ENCODE measurements around the gene ZACN.

ZACN gene

DNA sequence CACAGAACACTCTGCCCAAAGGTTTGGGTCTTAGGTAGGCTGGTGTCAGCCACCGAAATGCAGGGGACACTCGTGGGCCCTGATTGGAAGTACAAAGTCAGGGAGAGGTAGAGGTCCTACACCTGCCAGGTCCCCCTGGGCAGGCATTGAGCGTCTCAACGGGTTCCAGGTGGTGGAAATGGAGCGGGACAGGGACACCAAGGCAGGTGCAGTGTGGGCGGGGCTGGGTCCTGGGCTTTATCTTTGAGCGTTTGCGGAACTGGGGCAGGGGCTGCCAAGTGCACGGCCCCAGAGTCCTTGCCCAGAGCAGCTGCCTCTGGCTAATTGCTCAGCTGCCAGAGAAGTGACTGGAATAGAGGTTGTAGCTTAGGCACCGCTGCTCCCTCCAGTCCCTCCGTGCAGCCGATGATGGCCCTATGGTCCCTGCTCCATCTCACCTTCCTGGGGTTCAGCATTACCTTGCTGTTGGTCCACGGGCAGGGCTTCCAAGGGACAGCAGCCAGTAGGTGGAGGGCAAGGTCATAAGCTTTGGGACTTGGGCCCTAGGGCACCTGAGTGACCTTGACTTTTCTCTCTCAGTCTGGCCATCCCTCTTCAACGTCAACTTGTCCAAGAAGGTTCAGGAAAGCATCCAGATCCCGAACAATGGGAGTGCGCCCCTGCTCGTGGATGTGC, at the start of gene ZACN:
TSS of gene ZACN (plus strand) at position 323 of the 675 bp plus-strand sequence. CDS start at position 406, 83 bp downstream.
- no peak for DNase-seq (ENCODE audit: low read depth)
- TF ChIP-seq, protein P1, sequence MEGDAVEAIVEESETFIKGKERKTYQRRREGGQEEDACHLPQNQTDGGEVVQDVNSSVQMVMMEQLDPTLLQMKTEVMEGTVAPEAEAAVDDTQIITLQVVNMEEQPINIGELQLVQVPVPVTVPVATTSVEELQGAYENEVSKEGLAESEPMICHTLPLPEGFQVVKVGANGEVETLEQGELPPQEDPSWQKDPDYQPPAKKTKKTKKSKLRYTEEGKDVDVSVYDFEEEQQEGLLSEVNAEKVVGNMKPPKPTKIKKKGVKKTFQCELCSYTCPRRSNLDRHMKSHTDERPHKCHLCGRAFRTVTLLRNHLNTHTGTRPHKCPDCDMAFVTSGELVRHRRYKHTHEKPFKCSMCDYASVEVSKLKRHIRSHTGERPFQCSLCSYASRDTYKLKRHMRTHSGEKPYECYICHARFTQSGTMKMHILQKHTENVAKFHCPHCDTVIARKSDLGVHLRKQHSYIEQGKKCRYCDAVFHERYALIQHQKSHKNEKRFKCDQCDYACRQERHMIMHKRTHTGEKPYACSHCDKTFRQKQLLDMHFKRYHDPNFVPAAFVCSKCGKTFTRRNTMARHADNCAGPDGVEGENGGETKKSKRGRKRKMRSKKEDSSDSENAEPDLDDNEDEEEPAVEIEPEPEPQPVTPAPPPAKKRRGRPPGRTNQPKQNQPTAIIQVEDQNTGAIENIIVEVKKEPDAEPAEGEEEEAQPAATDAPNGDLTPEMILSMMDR (conservative IDR thresholded peaks at IDR 0.05; ENCODE audit: low read depth, low read length), result no peak
- no peak within 1 kb of the TSS for H3K4me3 ChIP-seq (ENCODE audit: low read depth, low read length)

DNA sequence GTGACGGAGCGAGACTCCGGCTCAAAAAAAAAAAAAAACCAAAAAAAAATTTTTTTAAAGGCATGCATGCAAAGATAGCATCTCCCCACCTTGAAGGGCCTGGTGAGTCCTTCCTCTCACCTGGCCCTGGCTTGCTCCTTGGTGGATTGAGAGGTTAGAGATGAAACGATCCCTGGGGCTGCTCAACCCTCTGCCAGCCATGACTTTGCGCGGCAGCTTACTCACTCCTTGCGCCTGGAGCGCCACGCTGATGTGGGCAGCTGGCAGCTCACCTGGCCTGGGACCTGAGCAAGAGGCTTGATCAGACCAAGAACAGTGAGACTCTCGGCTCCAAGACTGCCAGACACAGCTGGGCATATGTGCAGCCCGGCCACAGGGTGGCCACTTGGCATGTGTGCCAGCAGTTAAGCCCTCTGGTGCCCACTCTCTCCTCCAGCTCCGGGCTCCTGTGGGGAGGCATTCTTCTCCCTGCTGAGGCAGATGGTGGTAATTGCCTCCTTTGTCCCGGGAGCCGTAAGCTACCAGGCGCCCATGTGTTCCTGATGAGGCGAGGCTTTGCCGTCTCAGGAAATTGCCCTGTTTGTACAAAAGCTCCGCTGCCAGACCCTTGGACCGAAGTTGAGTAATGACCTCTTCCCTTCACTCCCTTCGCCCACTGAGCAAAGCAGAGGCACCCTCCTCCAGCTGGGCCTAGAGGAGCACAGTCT, 46.8 kb upstream of the ZACN start:
- TF ChIP-seq, protein P1 (conservative IDR thresholded peaks at IDR 0.05; ENCODE audit: low read depth, low read length), result no peak
- DNase-seq (ENCODE audit: low read depth), result no peak
- H3K4me3 ChIP-seq (ENCODE audit: low read depth, low read length), result no peak overlapping the region

DNA sequence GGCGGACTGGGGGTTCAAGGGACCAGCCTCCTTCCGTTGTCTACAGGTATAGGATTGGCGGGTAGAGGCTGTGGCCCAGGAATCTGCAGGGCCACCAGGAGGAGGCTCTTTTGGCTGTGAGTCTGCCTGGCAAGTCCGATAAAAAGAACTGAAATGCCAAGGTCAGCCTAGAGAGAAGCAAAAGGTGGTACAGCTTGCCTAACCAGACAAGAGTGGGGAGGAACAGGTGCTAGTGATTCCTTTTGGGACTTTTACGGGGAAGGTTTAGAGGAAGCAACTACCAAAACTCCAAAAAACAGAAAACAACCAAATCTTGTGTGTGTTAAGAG, 46.2 kb upstream of the ZACN start:
- no peak overlapping the region for H3K4me3 ChIP-seq (ENCODE audit: low read depth, low read length)
- DNase-seq (ENCODE audit: low read depth), result no peak
- TF ChIP-seq, protein P1 (conservative IDR thresholded peaks at IDR 0.05; ENCODE audit: low read depth, low read length), result no peak

DNA sequence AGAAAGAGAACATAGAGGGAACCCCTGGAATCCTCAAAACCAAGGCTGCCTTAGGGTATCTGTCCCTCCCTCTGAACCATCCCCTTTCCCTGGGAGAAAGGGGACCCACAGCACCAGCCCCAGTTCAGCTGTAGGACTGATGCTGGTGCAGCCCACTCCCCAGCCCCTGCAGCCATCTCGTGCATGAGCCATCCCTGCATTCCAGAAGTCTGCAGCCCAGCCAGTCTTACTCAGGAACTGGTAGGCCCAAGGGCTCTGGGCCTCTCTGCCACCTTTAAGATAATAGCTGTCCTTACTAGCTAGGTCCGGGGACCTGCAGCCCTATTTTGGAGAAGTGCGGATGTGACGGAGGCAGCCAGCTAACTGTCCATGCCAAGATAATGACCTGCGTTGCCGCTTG, 45.8 kb upstream of the ZACN start:
- DNase-seq (ENCODE audit: low read depth), result no peak
- TF ChIP-seq, protein P1 (conservative IDR thresholded peaks at IDR 0.05; ENCODE audit: low read depth, low read length), result no peak
- no peak overlapping the region for H3K4me3 ChIP-seq (ENCODE audit: low read depth, low read length)

DNA sequence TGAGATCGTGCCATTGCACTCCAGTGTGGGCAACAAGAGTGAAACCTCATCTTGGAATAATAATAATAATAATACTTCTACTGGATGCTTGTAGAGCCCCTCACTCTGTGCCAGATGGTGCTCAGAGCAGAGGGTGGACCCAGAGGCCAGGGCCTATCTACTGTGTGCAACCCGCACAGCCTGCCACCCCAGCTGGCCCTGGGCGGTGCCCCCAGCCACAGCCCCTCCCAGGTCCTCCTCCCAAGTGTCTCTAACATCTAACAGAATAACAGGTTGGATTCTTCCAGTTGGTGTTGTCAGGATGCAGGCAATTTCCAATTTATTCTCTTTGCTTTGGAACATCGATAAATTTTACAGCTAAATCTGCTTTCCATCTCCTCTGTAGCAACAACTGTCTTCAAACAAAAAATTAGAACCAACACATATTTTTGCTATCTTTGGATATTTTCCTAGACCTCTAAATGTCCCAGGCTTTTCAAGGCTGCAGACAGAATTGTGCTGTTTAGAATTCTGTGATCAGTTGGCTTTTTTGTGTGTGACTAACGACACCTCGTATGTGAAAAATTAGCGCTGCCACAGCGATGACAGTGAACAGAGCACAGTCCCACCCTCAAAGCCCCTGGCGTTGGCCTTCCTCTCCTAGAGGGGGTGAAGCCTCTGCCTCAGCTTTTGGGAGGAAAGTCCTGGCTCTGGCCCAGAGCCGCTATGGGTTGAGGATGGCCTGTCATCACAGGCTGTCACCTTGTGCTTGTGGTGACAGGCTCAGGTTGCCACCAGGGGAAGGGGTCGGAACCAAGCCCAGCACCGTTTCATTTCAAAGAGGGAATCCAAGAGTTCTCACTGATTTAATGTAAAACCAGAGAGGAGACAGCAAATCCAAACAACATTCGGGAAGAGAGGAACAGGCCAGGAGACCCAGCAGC, 44.3 kb upstream of the ZACN start:
- TF ChIP-seq, protein P1 (conservative IDR thresholded peaks at IDR 0.05; ENCODE audit: low read depth, low read length), result no peak
- no peak for DNase-seq (ENCODE audit: low read depth)
- H3K4me3 ChIP-seq (ENCODE audit: low read depth, low read length), result no peak overlapping the region

DNA sequence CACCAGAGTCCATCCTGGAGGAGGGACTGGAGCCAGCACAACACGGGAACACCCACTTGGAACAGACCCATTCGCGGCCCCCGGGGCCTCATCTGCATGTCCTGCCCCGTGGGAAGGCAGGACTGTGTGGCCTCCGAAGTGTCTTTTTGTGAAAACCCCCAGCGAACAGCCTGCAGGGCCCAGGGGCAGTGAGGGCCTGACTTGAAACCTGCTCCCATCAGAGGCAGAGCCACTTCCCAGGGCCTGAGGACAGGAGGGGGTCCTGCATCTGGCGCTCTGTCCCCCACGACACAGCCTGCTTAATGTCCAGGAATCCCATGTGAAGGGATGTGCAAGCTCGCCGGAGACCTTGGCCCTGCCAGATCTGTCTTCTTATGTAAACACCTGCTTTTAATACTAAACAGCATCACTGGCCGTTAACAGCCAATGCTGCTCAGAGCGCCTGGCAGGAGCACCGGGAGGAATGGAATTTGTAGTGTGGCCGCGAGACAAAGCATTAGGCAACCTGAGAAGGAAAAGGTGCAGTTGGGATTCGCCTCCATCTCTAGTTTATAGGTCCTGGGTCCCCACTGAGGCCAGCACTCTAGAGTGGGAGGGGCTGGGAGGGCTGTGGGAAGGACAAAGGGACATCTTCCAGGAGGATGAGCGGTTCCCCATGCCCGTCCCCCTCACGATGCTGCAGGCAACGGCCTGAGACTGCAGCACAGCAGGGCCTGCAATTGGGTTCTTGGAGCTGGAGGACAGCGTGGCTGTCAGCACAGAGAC, 42.3 kb upstream of the ZACN start:
- peak; percentile 16 for DNase-seq (ENCODE audit: low read depth)
- TF ChIP-seq, protein P1 (conservative IDR thresholded peaks at IDR 0.05; ENCODE audit: low read depth, low read length), result no peak
- H3K4me3 ChIP-seq (ENCODE audit: low read depth, low read length), result no peak overlapping the region

All from choroid plexus epithelial cell (primary cell).